ENCODE data around the gene CFAP46. TPM values are rescaled to one million over a fixed set of nuclear protein-coding genes. Genes with fewer than 3 reads are reported as not detected.

The CFAP46 gene
- total and polyA plus RNA-seq, 2 experiments from 2014 or later, result 2.2 to 2.4 TPM

DNA sequence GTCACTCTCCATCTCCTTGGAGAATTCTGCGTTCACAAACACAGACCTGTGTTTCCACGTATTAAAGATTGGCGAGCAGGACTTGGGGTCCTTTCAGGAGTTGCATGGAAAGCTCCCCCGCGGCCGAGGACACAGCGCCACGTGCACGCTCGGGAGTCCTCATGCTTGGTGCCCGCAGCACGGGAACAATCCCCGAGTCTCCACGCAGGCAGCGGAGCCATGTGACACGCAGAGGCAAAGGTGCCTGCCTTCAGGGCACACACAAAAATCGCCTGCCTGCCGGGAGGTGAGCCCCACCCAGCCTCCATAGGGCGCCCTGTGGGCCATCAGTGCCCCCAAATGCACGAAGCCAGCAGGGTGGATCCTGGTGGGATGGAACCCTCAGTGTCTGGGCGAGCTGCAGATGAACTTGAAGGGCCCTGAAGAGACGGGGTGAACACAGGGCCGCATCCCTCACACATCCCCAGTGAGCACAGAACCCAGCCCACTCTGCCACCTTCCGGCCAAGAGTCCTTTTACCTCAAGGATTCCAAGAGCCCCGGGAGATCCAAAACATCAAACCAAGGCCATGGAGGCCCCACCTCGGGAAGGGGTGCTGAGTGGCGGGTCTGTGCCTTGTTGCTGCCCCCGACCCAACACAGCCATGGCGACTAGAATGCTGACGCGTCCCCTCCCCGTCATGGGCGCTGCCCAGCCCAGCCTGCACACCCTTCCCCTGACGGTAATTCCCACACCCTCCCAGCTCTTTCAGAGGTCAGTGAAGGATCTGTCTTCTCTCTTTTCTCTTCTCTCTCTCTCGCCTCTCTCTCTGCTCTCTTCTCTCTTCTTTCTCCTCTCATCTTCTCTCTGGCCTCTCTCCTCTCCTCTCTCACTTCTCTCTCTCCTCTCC lies 55.9 kb downstream of the CFAP46 start:
- H3K4me2 ChIP-seq, result no peak overlapping the region
- no peaks in the 10 kb centered on the region for H3K9me3 ChIP-seq (ENCODE audit: low read depth)
- 88% methylated on average over 33 of the region's 35 CpGs for WGBS (ENCODE audit: low lambda C conversion rate, missing lambda C conversion rate)
- H4K20me1 ChIP-seq (ENCODE audit: insufficient read depth, poor library complexity, severe bottlenecking), result no peaks in the 10 kb centered on the region
- no peak overlapping the region for H2AFZ ChIP-seq
- DNase-seq (ENCODE audit: low spot score), result no peak
- no peak overlapping the region for H3K4me3 ChIP-seq
- H3K27me3 ChIP-seq, result no peaks in the 10 kb centered on the region
- H3K4me1 ChIP-seq (ENCODE audit: insufficient read depth), result no peaks in the 10 kb centered on the region
- TF ChIP-seq, protein P1, sequence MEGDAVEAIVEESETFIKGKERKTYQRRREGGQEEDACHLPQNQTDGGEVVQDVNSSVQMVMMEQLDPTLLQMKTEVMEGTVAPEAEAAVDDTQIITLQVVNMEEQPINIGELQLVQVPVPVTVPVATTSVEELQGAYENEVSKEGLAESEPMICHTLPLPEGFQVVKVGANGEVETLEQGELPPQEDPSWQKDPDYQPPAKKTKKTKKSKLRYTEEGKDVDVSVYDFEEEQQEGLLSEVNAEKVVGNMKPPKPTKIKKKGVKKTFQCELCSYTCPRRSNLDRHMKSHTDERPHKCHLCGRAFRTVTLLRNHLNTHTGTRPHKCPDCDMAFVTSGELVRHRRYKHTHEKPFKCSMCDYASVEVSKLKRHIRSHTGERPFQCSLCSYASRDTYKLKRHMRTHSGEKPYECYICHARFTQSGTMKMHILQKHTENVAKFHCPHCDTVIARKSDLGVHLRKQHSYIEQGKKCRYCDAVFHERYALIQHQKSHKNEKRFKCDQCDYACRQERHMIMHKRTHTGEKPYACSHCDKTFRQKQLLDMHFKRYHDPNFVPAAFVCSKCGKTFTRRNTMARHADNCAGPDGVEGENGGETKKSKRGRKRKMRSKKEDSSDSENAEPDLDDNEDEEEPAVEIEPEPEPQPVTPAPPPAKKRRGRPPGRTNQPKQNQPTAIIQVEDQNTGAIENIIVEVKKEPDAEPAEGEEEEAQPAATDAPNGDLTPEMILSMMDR (IDR thresholded peaks at IDR 0.05; ENCODE audit: poor library complexity), result no peak
- TF ChIP-seq EZH2 (IDR thresholded peaks at IDR 0.05; ENCODE audit: borderline replicate concordance) (no peak), EZH2phosphoT487 (IDR thresholded peaks at IDR 0.05; ENCODE audit: low read depth, severe bottlenecking, unreplicated experiment) (no peak)
- no peaks in the 10 kb centered on the region for H3K9me2 ChIP-seq (replicated peaks; ENCODE audit: insufficient read depth)
- H3K36me3 ChIP-seq (replicated peaks; ENCODE audit: insufficient read depth, low read depth), result no peaks in the 10 kb centered on the region
- no peak overlapping the region for H3K27ac ChIP-seq
- H3K79me2 ChIP-seq, result no peaks in the 10 kb centered on the region

DNA sequence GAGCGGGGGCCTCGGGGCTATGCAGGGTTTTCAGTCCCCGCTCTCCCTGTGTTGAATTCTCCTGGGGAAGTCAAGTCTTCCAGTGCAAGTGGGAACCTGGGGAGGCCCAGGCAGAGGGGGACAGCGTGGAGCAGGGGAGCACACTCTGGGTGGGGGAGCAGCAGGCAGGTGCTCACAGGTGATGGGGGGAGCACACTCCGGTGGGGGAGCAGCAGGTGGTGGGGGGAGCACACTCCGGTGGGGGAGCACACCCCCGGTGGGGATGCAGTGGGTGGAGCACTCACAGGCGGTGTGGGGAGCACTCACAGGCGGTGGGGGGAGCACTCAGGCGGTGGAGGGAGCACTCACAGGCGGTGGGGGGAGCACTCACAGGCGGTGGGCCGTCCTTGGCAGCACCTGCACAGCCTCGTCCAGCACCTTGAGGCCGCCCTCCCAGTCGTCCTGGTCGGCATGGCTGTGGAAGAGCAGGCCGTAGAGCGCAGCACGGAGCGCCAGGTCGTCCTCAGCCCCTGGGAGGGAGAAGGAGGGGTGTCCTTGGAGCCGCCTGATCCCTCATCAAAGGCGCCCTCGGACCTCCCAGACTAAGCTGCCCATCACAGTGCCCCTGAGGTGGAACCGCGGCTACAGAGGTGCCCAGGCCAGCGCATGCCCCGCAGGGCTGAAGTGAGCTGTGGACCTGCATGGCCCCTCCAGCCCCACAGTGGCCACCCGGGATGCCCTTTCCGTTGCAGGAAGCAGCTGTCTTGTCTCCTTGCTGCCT lies 56.7 kb downstream of the CFAP46 start:
- no peaks in the 10 kb centered on the region for H3K79me2 ChIP-seq
- WGBS (ENCODE audit: low lambda C conversion rate, missing lambda C conversion rate), result 92% methylated on average over 25 of the region's 31 CpGs
- TF ChIP-seq EZH2phosphoT487 (IDR thresholded peaks at IDR 0.05; ENCODE audit: low read depth, severe bottlenecking, unreplicated experiment), result no peak
- TF ChIP-seq, protein P1 (IDR thresholded peaks at IDR 0.05; ENCODE audit: poor library complexity), result no peak
- TF ChIP-seq EZH2 (IDR thresholded peaks at IDR 0.05; ENCODE audit: borderline replicate concordance), result no peak
- H3K36me3 ChIP-seq (replicated peaks; ENCODE audit: insufficient read depth, low read depth), result no peaks in the 10 kb centered on the region
- H3K4me2 ChIP-seq, result no peak overlapping the region
- H3K27ac ChIP-seq, result no peak overlapping the region
- H3K27me3 ChIP-seq, result no peaks in the 10 kb centered on the region
- H3K9me3 ChIP-seq (ENCODE audit: low read depth), result no peaks in the 10 kb centered on the region
- H4K20me1 ChIP-seq (ENCODE audit: insufficient read depth, poor library complexity, severe bottlenecking), result no peaks in the 10 kb centered on the region
- no peak overlapping the region for H2AFZ ChIP-seq
- no peaks in the 10 kb centered on the region for H3K9me2 ChIP-seq (replicated peaks; ENCODE audit: insufficient read depth)
- H3K4me3 ChIP-seq, result no peak overlapping the region
- no peak for DNase-seq (ENCODE audit: low spot score)
- H3K4me1 ChIP-seq (ENCODE audit: insufficient read depth), result no peaks in the 10 kb centered on the region

DNA sequence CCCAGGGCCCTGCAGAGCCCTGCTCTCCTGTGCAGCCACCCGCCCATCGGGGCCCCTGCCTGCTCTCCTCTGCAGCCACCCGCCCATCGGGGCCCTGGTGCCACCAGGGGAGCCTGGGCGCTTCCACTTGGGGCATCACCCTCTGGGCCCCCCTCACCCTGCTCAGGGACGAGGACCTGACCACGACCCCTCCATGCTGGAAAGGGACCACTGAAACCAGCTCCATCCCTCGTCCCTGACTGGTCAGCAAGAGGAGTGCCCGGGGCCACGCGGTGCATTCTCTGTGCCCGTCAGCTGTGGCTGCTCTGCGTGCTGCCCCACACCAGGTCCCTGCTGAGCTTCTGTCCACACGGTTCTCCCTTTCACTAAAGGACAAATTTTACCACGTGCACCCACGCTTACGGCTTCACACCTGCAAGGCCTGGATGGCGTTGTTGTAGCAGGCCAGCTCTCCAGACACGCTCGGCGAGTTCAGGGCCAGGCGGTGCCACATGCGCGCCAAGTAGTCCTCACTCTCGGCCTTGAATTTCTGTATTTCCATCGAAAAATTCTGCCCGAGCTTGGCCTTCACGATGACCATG lies 57.6 kb downstream of the CFAP46 start:
- Histone ChIP-seq H3K27ac (no peak overlapping the region), H3K27me3 (no peaks in the 10 kb centered on the region), H3K4me2 (no peak overlapping the region), H3K9me2 (replicated peaks; ENCODE audit: insufficient read depth) (no peaks in the 10 kb centered on the region), H4K20me1 (ENCODE audit: insufficient read depth, poor library complexity, severe bottlenecking) (no peaks in the 10 kb centered on the region), H3K4me3 (no peak overlapping the region), H2AFZ (no peak overlapping the region), H3K79me2 (no peaks in the 10 kb centered on the region), H3K36me3 (replicated peaks; ENCODE audit: insufficient read depth, low read depth) (no peaks in the 10 kb centered on the region), H3K9me3 (ENCODE audit: low read depth) (no peaks in the 10 kb centered on the region), H3K4me1 (ENCODE audit: insufficient read depth) (no peaks in the 10 kb centered on the region)
- 95% methylated on average over 27 of the region's 28 CpGs for WGBS (ENCODE audit: low lambda C conversion rate, missing lambda C conversion rate)
- no peak for DNase-seq (ENCODE audit: low spot score)
- TF ChIP-seq EZH2 (IDR thresholded peaks at IDR 0.05; ENCODE audit: borderline replicate concordance) (no peak), EZH2phosphoT487 (IDR thresholded peaks at IDR 0.05; ENCODE audit: low read depth, severe bottlenecking, unreplicated experiment) (no peak)
- TF ChIP-seq, protein P1 (IDR thresholded peaks at IDR 0.05; ENCODE audit: poor library complexity), result no peak

All from hepatocyte (in vitro differentiated cells).